ENCODE measurements around the gene ORMDL2. TPM values are rescaled to one million over a fixed set of nuclear protein-coding genes. Genes with fewer than 3 reads are reported as not detected.

The ORMDL2 gene
- total and polyA plus RNA-seq, 11 donors: 9.6 to 61.9 (median 23.7) TPM

DNA sequence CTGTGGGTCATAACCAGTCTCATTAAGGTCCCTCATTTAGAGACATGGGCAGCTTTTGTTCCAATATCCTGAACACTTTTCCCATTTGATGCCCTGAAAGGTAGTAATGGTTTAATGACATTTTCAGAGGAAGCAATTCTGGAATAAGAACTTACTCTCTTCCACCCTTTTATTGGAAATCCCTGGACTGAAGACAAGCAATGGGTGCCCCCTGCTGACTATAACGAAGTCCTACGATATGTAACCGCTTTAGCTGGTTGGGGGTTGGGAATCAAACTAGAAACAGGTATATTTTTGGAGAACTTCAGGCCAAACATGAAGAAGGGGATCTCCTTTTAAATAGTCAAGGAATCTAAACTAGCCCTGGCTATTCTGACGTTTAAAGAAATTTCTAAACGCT lies 20.8 kb upstream of the ORMDL2 start:
- WGBS, 4 donors: 43 to 48% (median 47%) methylated on average over 5 of the region's 5 CpGs
- intact Hi-C loops (cut with DNase I): loop anchor here in 9 of 10 donors (2.0 to 5.0 kb wide), 3 partner anchors 55 to 60 kb away; partner anchors contain the start of gene GDF11 (in 1 of the 9)
- Histone ChIP-seq H3K27ac (no peak overlapping the region), H3K27me3 (no peaks in the 10 kb centered on the region), H3K36me3 (peaks cover 5 to 100% (median 95%) of the 10 kb centered on the region in 9 donors), H3K4me3 (no peak overlapping the region), H3K4me1 (peaks cover 0 to 7% (median 0%) of the 10 kb centered on the region in 12 donors), H3K9me3 (no peaks in the 10 kb centered on the region)
- DNase-seq (peak in 1 of 5 donors; percentile 18), ATAC-seq (peak in 2 of 4 donors; percentile 52 to 60)
- TF ChIP-seq CTCF (IDR thresholded peaks at IDR 0.05): peak in 11 of 12 donors; percentile 29 to 65 (median 47)
- no peak for TF ChIP-seq POLR2A (IDR thresholded peaks at IDR 0.05)

DNA sequence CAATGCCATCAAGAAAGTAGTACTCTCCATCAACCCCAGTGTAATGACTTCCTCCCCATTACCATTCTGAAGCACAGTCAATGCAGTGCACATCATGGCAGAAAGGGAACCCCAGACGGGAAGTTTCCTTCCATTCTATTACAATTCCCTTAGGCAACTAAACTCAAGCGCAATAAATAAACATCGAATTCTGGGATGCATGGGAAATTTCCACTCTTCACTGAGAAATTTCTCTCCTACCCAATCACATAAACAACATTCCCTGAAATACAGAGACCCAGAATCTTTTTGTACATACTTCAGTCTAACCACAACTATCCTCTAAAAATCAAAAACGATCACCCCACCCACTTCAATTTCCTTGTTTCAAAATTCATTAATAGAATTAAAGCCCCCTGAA lies 20.3 kb upstream of the ORMDL2 start:
- TF ChIP-seq POLR2A (IDR thresholded peaks at IDR 0.05) (no peak), CTCF (IDR thresholded peaks at IDR 0.05) (no peak)
- H3K9me3 ChIP-seq: no peaks in the 10 kb centered on the region
- H3K4me1 ChIP-seq: peaks cover 0 to 7% (median 0%) of the 10 kb centered on the region in 12 donors
- 67 to 83% (median 75%) methylated on average over 4 of the region's 4 CpGs for WGBS, 4 donors
- intact Hi-C loops (cut with DNase I): loop anchor here in 9 of 10 donors (2.0 to 5.0 kb wide), 3 partner anchors 55 to 60 kb away; partner anchors contain the start of gene GDF11 (in 1 of the 9)
- H3K36me3 ChIP-seq: peaks cover 5 to 100% (median 95%) of the 10 kb centered on the region in 9 donors
- H3K27ac ChIP-seq: no peak overlapping the region
- no peaks in the 10 kb centered on the region for H3K27me3 ChIP-seq
- ATAC-seq (no peak), DNase-seq (no peak)
- H3K4me3 ChIP-seq: no peak overlapping the region

DNA sequence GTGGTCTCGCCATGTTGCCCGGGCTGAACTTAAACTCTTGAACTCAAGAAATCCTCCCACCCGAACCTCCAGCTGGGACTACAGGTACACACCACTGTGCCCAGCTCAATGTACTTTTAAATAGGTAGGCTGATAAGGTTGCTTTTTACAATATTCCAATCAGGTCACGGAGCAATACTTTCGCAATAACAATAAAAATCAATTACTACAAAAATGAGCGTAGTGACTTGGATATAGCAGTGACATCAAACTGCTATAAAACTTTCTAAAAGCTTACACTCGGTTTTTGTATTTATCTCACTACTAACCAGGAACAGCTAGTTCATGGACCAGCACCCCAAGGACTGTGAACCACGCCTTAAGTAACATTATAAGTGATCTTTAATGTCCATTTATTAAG lies 10.9 kb upstream of the ORMDL2 start:
- 94 to 96% (median 95%) methylated on average over 8 of the region's 8 CpGs for WGBS, 4 donors
- TF ChIP-seq CTCF (IDR thresholded peaks at IDR 0.05) (no peak), POLR2A (IDR thresholded peaks at IDR 0.05) (no peak)

DNA sequence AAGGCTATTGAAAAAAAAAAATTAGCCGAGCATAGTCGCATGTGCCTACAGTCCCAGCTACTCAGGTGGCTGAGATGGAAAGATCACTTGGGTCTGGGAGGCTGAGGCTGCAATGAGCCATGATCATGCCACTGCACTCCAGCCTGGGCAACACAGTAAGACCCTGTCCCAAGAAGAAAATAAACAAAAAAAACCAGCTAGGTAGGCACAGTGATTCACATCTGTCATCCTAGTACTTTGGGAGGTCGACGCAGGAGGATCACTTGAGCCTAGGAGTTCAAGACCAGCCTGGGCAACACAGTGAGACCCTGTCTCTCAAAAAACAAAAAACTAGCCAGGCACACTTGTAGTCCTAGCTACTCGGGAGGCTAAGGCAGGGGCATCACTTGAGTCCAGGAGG lies 8.6 kb upstream of the ORMDL2 start:
- Histone ChIP-seq H3K36me3 (peaks cover 0 to 79% (median 37%) of the 10 kb centered on the region in 9 donors), H3K27ac (no peak overlapping the region), H3K4me3 (no peak overlapping the region), H3K4me1 (peaks cover 0 to 31% (median 13%) of the 10 kb centered on the region in 12 donors), H3K27me3 (no peaks in the 10 kb centered on the region), H3K9me3 (no peaks in the 10 kb centered on the region)
- ATAC-seq: no peak
- 75 to 80% (median 79%) methylated on average over 5 of the region's 5 CpGs for WGBS, 4 donors
- intact Hi-C loops (cut with DNase I): loop anchor here in 1 of 10 donors (5.0 kb wide), 1 partner anchor 57 kb away; no protein-coding TSS in a partner anchor
- DNase-seq: no peak
- no peak for TF ChIP-seq CTCF (IDR thresholded peaks at IDR 0.05)
- no peak for TF ChIP-seq POLR2A (IDR thresholded peaks at IDR 0.05)

More for the DNA sequence above, 10.9 kb upstream of the ORMDL2 start:
- Histone ChIP-seq H3K9me3 (no peaks in the 10 kb centered on the region), H3K36me3 (peaks cover 0 to 78% (median 48%) of the 10 kb centered on the region in 9 donors), H3K4me1 (peaks cover 0 to 17% (median 5%) of the 10 kb centered on the region in 12 donors), H3K4me3 (no peak overlapping the region), H3K27me3 (no peaks in the 10 kb centered on the region), H3K27ac (no peak overlapping the region)
- no peak for DNase-seq
- intact Hi-C loops (cut with DNase I): loop anchor here in 1 of 10 donors (5.0 kb wide), 1 partner anchor 55 kb away; no protein-coding TSS in a partner anchor
- no peak for ATAC-seq

Measured in heart left ventricle (tissue), 16 donors.